Keratinocyte (primary cell): ENCODE measurements around the gene FAM114A1. TPM values are rescaled to one million over a fixed set of nuclear protein-coding genes. Genes with fewer than 3 reads are reported as not detected.
A peak's percentile ranks its signal among the peaks of the same experiment; 100 is the strongest.

Experiments
- DNase-seq: peaks from one replicate; pipeline ENCODE4 v3.0.0-alpha.2; 2011; ENCODE audit warnings: low read depth, missing footprints, low spot score
- FAIRE-seq: peaks from 2 replicates; lab custom pipeline; 2011; peaks lifted over from hg19 to GRCh38; lab: Jason Lieb, UNC
- H2AFZ ChIP-seq: 2 replicates; pipeline ENCODE4 v1.6.0; 2012; ENCODE audit warnings: low read length, control low read depth, inconsistent platforms; ENCODE audit not compliant: control insufficient read depth
- H3K27ac ChIP-seq: 2 replicates; pipeline ENCODE4 v1.5.1; 2011; ENCODE audit warnings: low read length; ENCODE audit not compliant: control insufficient read depth, insufficient read depth
- H3K27me3 ChIP-seq: 3 replicates; pipeline ENCODE4 v1.6.0; 2011; ENCODE audit warnings: low read length; ENCODE audit not compliant: control insufficient read depth, insufficient read depth; ENCODE audit errors: extremely low read depth
- H3K36me3 ChIP-seq, 2 experiments: 2 replicates in 1 of 2; 3 replicates in 1 of 2; pipeline ENCODE4 v1.5.1; 2011; ENCODE audit warnings: low read length in 2 of 2, mild to moderate bottlenecking in 1 of 2; ENCODE audit not compliant: control insufficient read depth in 2 of 2, insufficient read depth in 2 of 2; ENCODE audit errors: extremely low read depth in 1 of 2
- H3K4me1 ChIP-seq: 3 replicates; pipeline ENCODE4 v1.5.1; 2011; ENCODE audit warnings: low read length; ENCODE audit not compliant: control insufficient read depth, insufficient read depth; ENCODE audit errors: extremely low read depth
- H3K4me2 ChIP-seq: 3 replicates; pipeline ENCODE4 v1.6.0; 2011; ENCODE audit warnings: low read depth, low read length; ENCODE audit not compliant: control insufficient read depth, insufficient read depth; ENCODE audit errors: extremely low read depth
- H3K4me3 ChIP-seq, 3 experiments: fragments of 200-600 bp in 1 of 3; sonication (generic) in 1 of 3; 2 replicates in 2 of 3; 3 replicates in 1 of 3; pipeline ENCODE4 v1.5.1; 2011 to 2016; ENCODE audit warnings: low read length in 3 of 3, mild to moderate bottlenecking in 3 of 3, control low read depth in 2 of 3, inconsistent platforms in 1 of 3, low read depth in 1 of 3, mixed read lengths in 1 of 3, mixed run types in 1 of 3, moderate library complexity in 1 of 3; ENCODE audit not compliant: control insufficient read depth in 2 of 3, insufficient read depth in 2 of 3; ENCODE audit errors: extremely low read depth in 1 of 3
- H3K79me2 ChIP-seq: 2 replicates; pipeline ENCODE4 v1.6.0; 2012; ENCODE audit warnings: low read length; ENCODE audit not compliant: control insufficient read depth, insufficient read depth
- H3K9ac ChIP-seq: 3 replicates; pipeline ENCODE4 v1.6.0; 2011; ENCODE audit warnings: low read length; ENCODE audit not compliant: control insufficient read depth, insufficient read depth; ENCODE audit errors: extremely low read depth
- H3K9me1 ChIP-seq: 3 replicates; pipeline ENCODE4 v1.6.0; 2011; ENCODE audit warnings: low read length; ENCODE audit not compliant: control insufficient read depth, insufficient read depth; ENCODE audit errors: extremely low read depth
- H3K9me3 ChIP-seq: 2 replicates; pipeline ENCODE4 v1.5.1; 2012; ENCODE audit warnings: low read depth, low read length; ENCODE audit not compliant: control insufficient read depth
- H4K20me1 ChIP-seq: 3 replicates; pipeline ENCODE4 v1.6.0; 2011; ENCODE audit warnings: low read length; ENCODE audit not compliant: control insufficient read depth, insufficient read depth; ENCODE audit errors: extremely low read depth
- EZH2 ChIP-seq: IDR thresholded peaks from one replicate; pipeline ENCODE4 v1.6.1; 2012; ENCODE audit warnings: inconsistent platforms, mild to moderate bottlenecking, low read length, moderate library complexity
- dilution Hi-C: fragments of 300-500 bp; cut with MboI; formaldehyde crosslinking; loops from one replicate; pipeline ENCODE4 v1.7.0; 2020; ENCODE audit warnings: low sequenced_read_pairs; ENCODE audit not compliant: extremely low pct_ligation_motif_present
- polyA plus RNA-seq, 5 experiments: library from polyadenylated mRNA; depleted of rRNA in 3 of 5; stranded (reverse) in 3 of 5; stranded (forward) in 1 of 5; unstranded in 1 of 5; fragments of >200 nt; gene quantifications; 1 replicate in 1 of 5; 2 replicates in 3 of 5; 3 replicates in 1 of 5; pipeline versions ENCODE4 v1.2.1 to v1.2.3, GENCODE V29; 2011 to 2012; ENCODE audit warnings: missing spikeins in 2 of 5, low read depth in 1 of 5, low replicate concordance in 1 of 5
- TF ChIP-seq, protein P1 (sequence below), 3 experiments: IDR thresholded peaks in 1 of 3; conservative IDR thresholded peaks in 1 of 3; optimal IDR thresholded peaks in 1 of 3; 2 replicates in 2 of 3; 3 replicates in 1 of 3; pipeline versions ENCODE3 to v1.5.1; 2011; ENCODE audit warnings: low read length in 3 of 3, mild to moderate bottlenecking in 3 of 3, moderate library complexity in 2 of 3, control low read depth in 1 of 3, inconsistent platforms in 1 of 3; ENCODE audit not compliant: insufficient read depth in 2 of 3; ENCODE audit errors: extremely low read depth in 1 of 3

FAM114A1 gene
- polyA plus RNA-seq, 1 donor (not counting 4 experiments of a cell fraction or from before 2014, with no cell fraction given): 47.2 TPM

DNA sequence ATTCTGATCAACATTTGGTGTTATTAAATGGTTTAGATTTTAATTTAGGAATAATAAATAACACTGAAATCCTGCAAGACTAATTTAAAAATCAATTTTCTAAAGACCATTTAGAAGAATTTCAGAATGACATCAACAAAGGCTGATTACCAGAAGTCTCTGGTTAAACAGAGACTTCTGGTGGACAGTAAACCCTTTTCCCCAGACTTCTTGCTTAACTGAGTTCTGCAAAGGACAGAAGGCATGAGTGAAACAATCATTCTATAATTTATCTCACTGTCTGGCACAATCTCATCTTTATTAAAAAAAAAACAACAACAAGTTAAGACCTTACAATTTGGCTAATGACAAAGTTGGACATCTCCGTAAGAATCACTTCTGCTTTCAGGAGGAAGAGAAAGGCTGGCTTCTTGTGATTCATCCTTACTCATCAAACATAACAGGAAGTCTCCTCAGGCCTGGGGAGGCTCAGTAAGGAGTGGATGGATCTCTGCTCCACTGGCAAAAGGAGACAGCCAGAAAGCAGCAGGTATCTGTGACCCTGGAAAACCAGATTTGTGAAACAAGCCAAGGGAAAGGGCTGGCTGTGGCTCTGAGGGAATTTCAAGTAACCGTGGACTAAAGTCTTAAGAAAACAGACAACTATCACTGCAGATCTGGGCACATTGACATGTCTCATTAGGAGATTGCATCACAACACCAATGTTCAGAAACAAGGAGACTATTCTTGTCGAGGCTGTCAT is 10.1 kb upstream of the FAM114A1 start:
- DNase-seq (peak; percentile 49), FAIRE-seq (peak; percentile 99)
- Histone ChIP-seq H3K4me1 (peaks cover 18% of the 10 kb centered on the region), H3K36me3 (no peaks in the 10 kb centered on the region), H3K4me2 (peak overlapping the region; percentile 63), H3K4me3 (peak overlapping the region; percentile 14 to 43 (median 26)), H3K79me2 (no peaks in the 10 kb centered on the region), H3K9ac (peak overlapping the region; percentile 48), H3K27me3 (no peaks in the 10 kb centered on the region), H3K9me3 (no peaks in the 10 kb centered on the region), H3K9me1 (no peaks in the 10 kb centered on the region), H2AFZ (peak overlapping the region; percentile 80), H4K20me1 (no peaks in the 10 kb centered on the region), H3K27ac (peak overlapping the region; percentile 93)
- TF ChIP-seq, protein P1, sequence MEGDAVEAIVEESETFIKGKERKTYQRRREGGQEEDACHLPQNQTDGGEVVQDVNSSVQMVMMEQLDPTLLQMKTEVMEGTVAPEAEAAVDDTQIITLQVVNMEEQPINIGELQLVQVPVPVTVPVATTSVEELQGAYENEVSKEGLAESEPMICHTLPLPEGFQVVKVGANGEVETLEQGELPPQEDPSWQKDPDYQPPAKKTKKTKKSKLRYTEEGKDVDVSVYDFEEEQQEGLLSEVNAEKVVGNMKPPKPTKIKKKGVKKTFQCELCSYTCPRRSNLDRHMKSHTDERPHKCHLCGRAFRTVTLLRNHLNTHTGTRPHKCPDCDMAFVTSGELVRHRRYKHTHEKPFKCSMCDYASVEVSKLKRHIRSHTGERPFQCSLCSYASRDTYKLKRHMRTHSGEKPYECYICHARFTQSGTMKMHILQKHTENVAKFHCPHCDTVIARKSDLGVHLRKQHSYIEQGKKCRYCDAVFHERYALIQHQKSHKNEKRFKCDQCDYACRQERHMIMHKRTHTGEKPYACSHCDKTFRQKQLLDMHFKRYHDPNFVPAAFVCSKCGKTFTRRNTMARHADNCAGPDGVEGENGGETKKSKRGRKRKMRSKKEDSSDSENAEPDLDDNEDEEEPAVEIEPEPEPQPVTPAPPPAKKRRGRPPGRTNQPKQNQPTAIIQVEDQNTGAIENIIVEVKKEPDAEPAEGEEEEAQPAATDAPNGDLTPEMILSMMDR (optimal IDR thresholded peaks at IDR 0.05 in 1 of 3, IDR thresholded peaks at IDR 0.05 in 1 of 3, conservative IDR thresholded peaks at IDR 0.05 in 1 of 3; ENCODE audit: extremely low read depth in 1 of 3, insufficient read depth in 2 of 3, low read length in 3 of 3): no peak
- no peak for TF ChIP-seq EZH2
- dilution Hi-C loops: no loop called here

DNA sequence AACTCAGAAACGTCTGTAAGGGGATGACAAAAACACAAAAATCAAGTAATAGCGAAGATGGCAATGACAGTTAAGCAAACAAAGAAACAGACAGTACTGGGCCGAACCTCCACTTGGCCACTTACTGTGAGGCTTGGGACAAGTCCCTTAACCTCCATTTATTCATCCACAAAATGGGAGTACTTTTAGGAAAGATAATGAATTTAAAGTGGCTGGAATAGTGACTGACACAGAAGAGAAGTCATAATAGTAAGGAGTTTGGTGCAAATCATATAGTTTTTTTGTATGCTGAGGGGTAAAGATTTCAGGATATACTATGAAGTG is 9.5 kb upstream of the FAM114A1 start:
- H3K27me3 ChIP-seq: no peaks in the 10 kb centered on the region
- no peak for TF ChIP-seq EZH2
- TF ChIP-seq, protein P1 (optimal IDR thresholded peaks at IDR 0.05 in 1 of 3, IDR thresholded peaks at IDR 0.05 in 1 of 3, conservative IDR thresholded peaks at IDR 0.05 in 1 of 3; ENCODE audit: extremely low read depth in 1 of 3, insufficient read depth in 2 of 3, low read length in 3 of 3): no peak
- no peaks in the 10 kb centered on the region for H3K79me2 ChIP-seq
- dilution Hi-C loops: no loop called here
- peaks cover 18% of the 10 kb centered on the region for H3K4me1 ChIP-seq
- no peaks in the 10 kb centered on the region for H3K9me1 ChIP-seq
- peak overlapping the region; percentile 93 for H3K27ac ChIP-seq
- FAIRE-seq: no peak
- no peak for DNase-seq
- H3K4me3 ChIP-seq: peak overlapping the region in 1 of 3 experiments; percentile 26
- H2AFZ ChIP-seq: peak overlapping the region; percentile 80
- no peaks in the 10 kb centered on the region for H4K20me1 ChIP-seq
- no peaks in the 10 kb centered on the region for H3K36me3 ChIP-seq
- peak overlapping the region; percentile 63 for H3K4me2 ChIP-seq
- H3K9ac ChIP-seq: peak overlapping the region; percentile 48
- H3K9me3 ChIP-seq: no peaks in the 10 kb centered on the region
